HAP-1 (cell line): ENCODE measurements around the gene LRPPRC.

Experiments
- DNase-seq, 2 experiments: peaks; one replicate each; pipeline ENCODE4 v3.0.0-alpha.2; 2016 to 2020; ENCODE audit warnings: low spot score in 2 of 2
- H3K27me3 ChIP-seq: fragments of 250-450 bp; sonication (Bioruptor Pico); 2 replicates; pipeline ENCODE4 v1.5.1; 2020; ENCODE audit warnings: low read depth, mild to moderate bottlenecking, moderate library complexity
- H3K36me3 ChIP-seq: fragments of 250-450 bp; sonication (Bioruptor Pico); replicated peaks from 2 replicates; pipeline ENCODE4 v1.5.1; 2020; ENCODE audit warnings: mild to moderate bottlenecking
- H3K4me1 ChIP-seq: fragments of 250-450 bp; sonication (Bioruptor Pico); 2 replicates; pipeline ENCODE4 v1.5.1; 2020; ENCODE audit warnings: mild to moderate bottlenecking
- H3K4me3 ChIP-seq: fragments of 250-450 bp; sonication (Bioruptor Pico); 2 replicates; pipeline ENCODE4 v1.5.1; 2020; ENCODE audit warnings: mild to moderate bottlenecking, moderate library complexity
- H3K9me3 ChIP-seq: fragments of 250-450 bp; sonication (Bioruptor Pico); 2 replicates; pipeline ENCODE4 v1.5.1; 2020; ENCODE audit warnings: mild to moderate bottlenecking, moderate library complexity
- in situ Hi-C: fragments of 300-500 bp; cut with MboI; formaldehyde crosslinking; loops from 3 replicates; pipeline ENCODE4 v1.14.3; 2020; ENCODE audit warnings: low sequenced_read_pairs, inconsistent platforms, mixed read lengths

LRPPRC gene

GRCh38 chr2:44004735-44005602, 9.2 kb upstream of the LRPPRC start:
- H3K36me3 ChIP-seq: no peaks in the 10 kb centered on the region
- H3K4me1 ChIP-seq: peaks cover 11% of the 10 kb centered on the region
- in situ Hi-C loops: no loop called here
- no peaks in the 10 kb centered on the region for H3K9me3 ChIP-seq
- H3K4me3 ChIP-seq: no peak overlapping the region
- no peak for DNase-seq
- H3K27me3 ChIP-seq: no peaks in the 10 kb centered on the region

DNA sequence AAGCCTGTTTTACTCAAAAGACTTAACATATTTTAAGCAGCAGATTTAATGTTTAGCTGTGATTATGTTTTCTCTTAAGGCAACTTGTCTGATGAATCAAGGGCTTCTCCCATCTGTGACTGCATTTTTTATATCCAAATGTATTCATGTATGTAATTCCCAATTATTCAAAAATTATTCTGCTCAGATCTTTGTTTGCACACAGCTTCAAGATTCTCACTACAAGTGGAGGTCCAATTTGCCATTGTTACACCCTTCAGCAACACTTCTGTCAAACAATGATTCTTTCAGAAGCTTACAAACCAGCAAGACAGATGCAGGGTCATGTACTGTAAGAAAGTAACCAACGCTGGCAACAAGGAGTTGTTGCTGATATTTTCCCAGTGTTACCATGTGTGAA, 5.9 kb upstream of the LRPPRC start:
- no peaks in the 10 kb centered on the region for H3K27me3 ChIP-seq
- in situ Hi-C loops: no loop called here
- no peak overlapping the region for H3K4me3 ChIP-seq
- H3K4me1 ChIP-seq: peaks cover 11% of the 10 kb centered on the region
- H3K36me3 ChIP-seq: no peaks in the 10 kb centered on the region
- H3K9me3 ChIP-seq: no peaks in the 10 kb centered on the region
- peak; percentile 42 to 87 for DNase-seq

DNA sequence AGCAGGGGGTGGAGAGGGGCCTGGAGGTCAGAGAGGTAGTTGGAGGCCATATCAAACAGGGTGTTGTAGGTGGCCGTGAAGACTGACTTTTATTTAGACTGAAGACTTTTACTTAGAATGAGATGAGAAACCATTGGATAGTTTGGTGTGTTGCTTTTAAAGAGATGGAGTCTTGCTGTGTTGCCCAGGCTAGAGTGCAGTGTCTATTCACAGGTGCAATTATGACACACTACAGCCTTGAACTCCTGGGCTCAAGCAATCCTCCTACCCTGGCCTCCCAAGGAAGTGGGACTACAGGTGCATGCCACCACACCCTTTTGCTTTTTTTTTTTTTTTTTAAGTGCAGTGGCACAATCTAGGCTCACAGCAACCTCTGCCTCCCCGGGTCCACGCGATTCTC, 2.5 kb upstream of the LRPPRC start:
- peaks cover 22% of the 10 kb centered on the region for H3K4me1 ChIP-seq
- H3K36me3 ChIP-seq: peaks cover 22% of the 10 kb centered on the region
- no peaks in the 10 kb centered on the region for H3K27me3 ChIP-seq
- no peak overlapping the region for H3K4me3 ChIP-seq
- H3K9me3 ChIP-seq: no peaks in the 10 kb centered on the region
- no peak for DNase-seq
- in situ Hi-C loops: no loop called here

DNA sequence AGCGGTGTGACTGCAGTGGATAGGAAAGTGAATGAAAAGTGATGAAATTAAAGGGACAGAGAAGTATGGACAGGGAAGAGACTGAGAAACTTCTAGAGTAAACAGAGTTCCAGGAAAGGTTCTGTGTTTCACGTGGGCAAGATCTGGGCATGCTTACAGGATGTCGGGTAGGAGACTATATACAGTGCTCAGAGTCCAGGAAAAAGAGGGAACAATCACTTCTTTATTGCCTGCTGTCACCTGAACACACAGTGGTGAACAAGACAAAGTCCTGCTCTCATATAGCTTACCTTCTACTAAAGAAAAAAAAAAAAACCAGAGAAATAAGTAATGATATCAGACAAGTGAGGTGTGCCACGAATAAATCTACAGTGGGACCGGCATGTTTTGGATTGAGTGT, 2.4 kb downstream of the LRPPRC start:
- in situ Hi-C loops: no loop called here
- peaks cover 66% of the 10 kb centered on the region for H3K36me3 ChIP-seq
- H3K27me3 ChIP-seq: no peaks in the 10 kb centered on the region
- H3K4me3 ChIP-seq: no peak overlapping the region
- H3K9me3 ChIP-seq: no peaks in the 10 kb centered on the region
- no peak for DNase-seq
- peaks cover 32% of the 10 kb centered on the region for H3K4me1 ChIP-seq

DNA sequence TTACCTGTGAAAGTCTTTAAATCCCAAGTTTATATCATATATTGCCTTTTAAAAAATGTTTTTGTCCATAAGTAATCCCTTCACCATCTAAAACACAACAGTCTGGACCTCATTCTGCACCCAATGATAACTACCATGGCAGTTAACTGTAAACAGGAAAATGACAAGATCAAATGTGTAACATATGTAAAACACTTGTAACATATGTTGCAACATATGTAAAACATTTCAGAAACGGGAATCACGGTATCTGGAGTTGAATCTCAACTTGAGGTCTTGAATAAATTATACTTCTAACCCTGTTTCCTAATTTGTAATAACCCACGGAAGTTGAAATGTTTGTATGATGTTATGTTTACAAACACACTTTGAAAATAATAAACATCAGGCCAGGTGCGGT, 6.2 kb downstream of the LRPPRC start:
- Histone ChIP-seq H3K36me3 (peaks cover 72% of the 10 kb centered on the region), H3K9me3 (no peaks in the 10 kb centered on the region), H3K4me3 (no peak overlapping the region), H3K4me1 (peaks cover 35% of the 10 kb centered on the region), H3K27me3 (no peaks in the 10 kb centered on the region)
- in situ Hi-C loops: no loop called here
- DNase-seq: no peak

GRCh38 chr2:43986600-43986999, 9.2 kb downstream of the LRPPRC start:
- no peaks in the 10 kb centered on the region for H3K27me3 ChIP-seq
- peaks cover 53% of the 10 kb centered on the region for H3K36me3 ChIP-seq
- no peak overlapping the region for H3K4me3 ChIP-seq
- no peak for DNase-seq
- H3K4me1 ChIP-seq: peaks cover 12% of the 10 kb centered on the region
- no peaks in the 10 kb centered on the region for H3K9me3 ChIP-seq
- in situ Hi-C loops: no loop called here

GRCh38 chr2:43985359-43985758, 10.4 kb downstream of the LRPPRC start:
- Histone ChIP-seq H3K27me3 (no peaks in the 10 kb centered on the region), H3K4me1 (peaks cover 7% of the 10 kb centered on the region), H3K9me3 (no peaks in the 10 kb centered on the region), H3K36me3 (peaks cover 54% of the 10 kb centered on the region), H3K4me3 (no peak overlapping the region)
- no peak for DNase-seq
- in situ Hi-C loops: no loop called here

DNA sequence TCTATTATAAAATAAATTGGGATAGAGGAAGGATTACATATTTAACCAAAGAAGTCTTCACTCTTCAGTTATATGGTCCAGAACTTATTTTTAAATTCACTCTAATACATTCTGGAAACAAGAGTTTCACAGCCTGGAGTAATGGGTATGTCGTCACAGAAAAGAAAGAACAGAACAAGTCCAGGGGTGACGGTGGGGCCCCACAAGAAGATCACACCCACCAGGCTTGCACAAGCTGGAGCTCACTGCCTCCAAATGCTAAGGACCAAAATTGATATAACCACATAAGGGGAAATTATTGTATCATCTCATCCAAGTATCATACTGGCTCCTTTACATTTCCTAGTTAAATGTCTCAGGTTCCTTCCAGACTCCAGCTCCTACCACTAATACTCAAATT, 11.3 kb downstream of the LRPPRC start:
- no peak overlapping the region for H3K4me3 ChIP-seq
- DNase-seq: no peak
- in situ Hi-C loops: no loop called here
- peaks cover 53% of the 10 kb centered on the region for H3K36me3 ChIP-seq
- H3K27me3 ChIP-seq: no peaks in the 10 kb centered on the region
- H3K4me1 ChIP-seq: peaks cover 7% of the 10 kb centered on the region
- H3K9me3 ChIP-seq: no peaks in the 10 kb centered on the region

- no peak for DNase-seq
- no peaks in the 10 kb centered on the region for H3K27me3 ChIP-seq
- H3K9me3 ChIP-seq: no peaks in the 10 kb centered on the region
- H3K4me1 ChIP-seq: peaks cover 4% of the 10 kb centered on the region
- H3K36me3 ChIP-seq: peaks cover 66% of the 10 kb centered on the region
- H3K4me3 ChIP-seq: no peak overlapping the region
- in situ Hi-C loops: no loop called here
These were observed 14.9 kb downstream of the LRPPRC start for GRCh38 chr2:43980902-43981301.

DNA sequence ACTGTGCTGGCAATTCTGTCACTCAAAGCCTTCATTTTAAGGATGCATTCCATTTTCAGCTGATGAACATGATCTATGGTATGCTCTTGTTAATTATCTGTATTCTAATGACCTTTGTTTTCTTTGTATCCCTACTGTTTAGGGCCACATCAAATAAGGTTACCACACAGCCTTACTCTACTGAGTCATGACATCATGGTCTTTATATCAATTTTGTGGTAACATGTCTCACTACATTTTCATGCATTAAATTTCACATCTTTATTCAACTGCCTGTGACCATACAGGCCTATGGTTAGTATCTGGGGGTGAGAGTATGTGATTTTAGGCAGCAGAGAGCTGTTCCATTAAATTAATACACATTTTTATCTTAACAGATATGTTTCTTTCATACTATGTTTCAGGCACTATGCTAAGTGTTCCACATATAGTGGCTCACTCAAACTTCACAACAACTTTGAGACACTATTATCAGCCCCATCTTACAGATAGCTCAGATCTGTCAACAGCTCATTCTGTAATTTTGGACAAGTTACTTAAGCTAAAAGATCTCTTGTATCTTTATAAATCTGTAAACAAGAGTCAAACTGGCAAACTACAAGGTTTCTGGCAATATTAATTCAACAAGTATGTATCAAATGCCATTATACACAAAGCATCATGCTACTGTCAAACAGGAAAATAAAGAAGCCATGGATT, 18.0 kb downstream of the LRPPRC start:
- Histone ChIP-seq H3K27me3 (no peaks in the 10 kb centered on the region), H3K4me3 (no peak overlapping the region), H3K36me3 (peaks cover 91% of the 10 kb centered on the region), H3K4me1 (no peaks in the 10 kb centered on the region), H3K9me3 (no peaks in the 10 kb centered on the region)
- in situ Hi-C loops: no loop called here
- DNase-seq: no peak

DNA sequence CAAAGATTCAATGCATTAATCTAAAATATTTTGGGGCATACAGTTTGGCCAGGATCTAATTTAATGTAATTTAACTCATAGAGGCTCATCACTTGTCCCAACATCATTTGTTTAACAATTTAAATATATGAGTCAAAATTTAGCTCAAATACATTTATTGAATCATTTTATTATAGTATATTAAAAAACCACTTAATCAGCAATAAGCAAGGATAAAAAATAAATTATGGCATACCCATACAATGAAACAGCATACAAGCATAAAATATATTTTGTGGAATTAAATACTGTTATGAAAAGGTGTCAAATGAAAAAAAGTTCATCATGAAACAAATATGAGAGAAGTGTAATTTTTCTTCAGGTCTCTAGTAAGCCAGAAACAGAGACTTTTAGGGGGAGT, 34.9 kb downstream of the LRPPRC start:
- Histone ChIP-seq H3K4me3 (no peak overlapping the region), H3K4me1 (peaks cover 20% of the 10 kb centered on the region), H3K9me3 (no peaks in the 10 kb centered on the region), H3K36me3 (peaks cover 90% of the 10 kb centered on the region), H3K27me3 (no peaks in the 10 kb centered on the region)
- no peak for DNase-seq
- in situ Hi-C loops: no loop called here

GRCh38 chr2:43958397-43959275, 37.2 kb downstream of the LRPPRC start:
- H3K36me3 ChIP-seq: peaks cover 93% of the 10 kb centered on the region
- DNase-seq: no peak
- H3K27me3 ChIP-seq: no peaks in the 10 kb centered on the region
- in situ Hi-C loops: no loop called here
- H3K9me3 ChIP-seq: no peaks in the 10 kb centered on the region
- peaks cover 20% of the 10 kb centered on the region for H3K4me1 ChIP-seq
- no peak overlapping the region for H3K4me3 ChIP-seq

DNA sequence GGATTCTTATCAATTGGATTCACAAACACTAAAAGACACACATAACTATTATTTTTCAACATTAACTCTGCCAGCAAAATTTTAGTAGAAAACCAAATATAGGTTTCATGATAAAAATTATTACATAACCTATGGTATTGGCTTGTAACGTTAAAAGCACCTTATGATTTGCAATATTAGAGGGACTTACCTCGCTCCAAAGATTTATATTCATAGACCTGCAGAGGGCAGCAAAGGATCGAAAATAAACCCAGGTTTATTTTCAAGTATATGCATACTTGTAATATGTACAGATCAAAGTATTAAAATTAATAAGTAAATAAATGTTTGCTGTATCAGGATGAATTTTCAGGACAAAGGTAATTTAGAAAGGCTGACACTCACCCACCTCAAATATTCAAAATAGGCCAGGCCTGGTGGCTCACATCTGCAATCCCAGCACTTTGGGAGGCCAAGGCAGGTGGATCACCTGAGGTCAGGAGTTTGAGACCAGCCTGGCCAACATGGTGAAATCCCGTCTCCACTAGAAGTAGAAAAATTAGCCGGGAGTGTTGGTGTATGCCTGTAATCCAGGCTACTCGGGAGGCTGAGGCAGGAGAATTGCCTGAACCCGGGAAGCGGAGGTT, 45.3 kb downstream of the LRPPRC start:
- Histone ChIP-seq H3K4me3 (no peak overlapping the region), H3K9me3 (no peaks in the 10 kb centered on the region), H3K27me3 (no peaks in the 10 kb centered on the region), H3K36me3 (peaks cover 91% of the 10 kb centered on the region), H3K4me1 (peaks cover 12% of the 10 kb centered on the region)
- DNase-seq: peak; percentile 30 to 34
- in situ Hi-C loops: no loop called here
